ENCODE results near the gene RNF215. TPM values are rescaled to one million over a fixed set of nuclear protein-coding genes. Genes with fewer than 3 reads are reported as not detected.

Gene RNF215
- total RNA-seq, 1 donor from 2014 or later = 18.1 TPM

- no peak for DNase-seq (ENCODE audit: low read depth, low spot score)
Measured at GRCh38 chr22:30333707-30334087, 53.5 kb downstream of the RNF215 start.

- DNase-seq (ENCODE audit: low read depth, low spot score) = no peak
Measured at GRCh38 chr22:30332994-30333706, 54.1 kb downstream of the RNF215 start.

GRCh38 chr22:30332551-30332950 lies 54.7 kb downstream of the RNF215 start:
- DNase-seq (ENCODE audit: low read depth, low spot score) = no peak

Other genes with a start within 250 kb of the RNF215 start
- gene LIF, start 140.7 kb downstream of the RNF215 start, total RNA-seq = 0.63 and 0.66 TPM in 2 replicates
- not detected in 2 replicates for gene OSM, start 120.6 kb downstream of the RNF215 start, total RNA-seq
- gene CASTOR1, start 97.9 kb downstream of the RNF215 start, total RNA-seq = 7.9 and 9.5 TPM in 2 replicates
- gene TBC1D10A, start 60.5 kb downstream of the RNF215 start, total RNA-seq = 6.9 and 9.2 TPM in 2 replicates
- 18.7 and 29.6 TPM in 2 replicates for gene SF3A1, start 30.5 kb downstream of the RNF215 start, total RNA-seq
- gene CCDC157, start 30.4 kb downstream of the RNF215 start, total RNA-seq = 1.3 and 1.6 TPM in 2 replicates
- gene SEC14L2, start 9.6 kb upstream of the RNF215 start, total RNA-seq = 34.5 and 35.0 TPM in 2 replicates
- 32.2 and 43.2 TPM in 2 replicates for gene MTFP1, start 38.4 kb upstream of the RNF215 start, total RNA-seq
- gene SEC14L3, start 84.6 kb upstream of the RNF215 start, total RNA-seq = not detected in 2 replicates
- gene SEC14L4, start 118.3 kb upstream of the RNF215 start, total RNA-seq = not detected in 2 replicates
- 0.04 TPM in 1 of 2 replicates, not detected in the other for gene SEC14L6, start 159.3 kb upstream of the RNF215 start, total RNA-seq
- gene GAL3ST1, start 187.3 kb upstream of the RNF215 start, total RNA-seq = not detected in 2 replicates
- gene PES1, start 204.5 kb upstream of the RNF215 start, total RNA-seq = 115 and 119 TPM in 2 replicates
- gene TCN2, start 219.8 kb upstream of the RNF215 start, total RNA-seq = 61.3 and 68.3 TPM in 2 replicates
- gene SLC35E4, start 248.4 kb upstream of the RNF215 start, total RNA-seq = 26.5 and 29.7 TPM in 2 replicates